Activated CD4-positive, CD25-positive, alpha-beta regulatory T cell treated with anti-CD3 and anti-CD28 coated beads, Interleukin-2, amount 50 U/mL, for 16 hours (primary cell): ENCODE measurements around the gene MIS18A.
"Not testable (repeated sequence)": the region's sequence is repeated elsewhere in the genome, so short reads cannot be mapped to it uniquely, and the experiment has no call there.

Experiments used
- DNase-seq: peaks from one replicate; pipeline ENCODE4 v3.0.0-alpha.2; 2020; ENCODE audit warnings: low read depth, low spot score

The MIS18A gene

DNA sequence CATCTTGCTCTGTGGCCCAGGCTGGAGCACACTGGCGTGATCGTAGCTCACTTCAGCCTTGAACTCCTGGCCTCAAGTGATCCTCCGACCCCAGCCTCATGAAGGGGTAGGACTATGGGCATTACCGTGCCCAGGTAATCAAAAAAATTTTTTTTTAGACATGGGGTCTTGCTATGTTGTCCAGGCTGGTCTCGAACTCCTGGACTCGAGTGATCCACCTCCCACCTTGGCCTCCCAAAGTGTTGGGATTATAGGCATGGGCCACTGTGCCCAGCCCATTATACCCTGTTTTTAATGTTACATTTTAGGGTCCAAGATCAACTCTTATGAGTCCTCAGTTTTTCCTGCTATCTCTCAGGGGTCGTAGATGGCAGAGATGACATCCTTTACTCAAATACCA is 26.1 kb upstream of the MIS18A start:
- DNase-seq, result no peak

DNA sequence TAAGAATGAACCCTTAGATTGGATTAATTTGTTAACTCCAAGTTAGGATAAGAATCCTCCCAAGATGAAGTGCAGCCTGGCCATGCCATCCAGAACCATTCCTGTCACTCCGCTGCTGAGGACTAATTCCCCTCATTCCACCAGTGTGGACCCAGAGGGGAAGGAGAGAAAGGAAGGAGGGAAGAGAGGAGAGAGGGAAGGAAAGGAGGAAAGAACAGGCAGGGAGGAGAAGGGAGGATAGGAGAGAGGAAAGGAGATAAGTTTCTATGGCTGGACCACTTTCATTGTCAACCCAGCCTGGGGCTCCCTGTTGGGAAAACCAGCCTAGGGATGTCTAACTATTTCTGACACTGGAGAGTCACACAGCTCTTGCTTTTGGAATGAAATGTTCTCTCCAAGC is 24.5 kb upstream of the MIS18A start:
- DNase-seq, result no peak

DNA sequence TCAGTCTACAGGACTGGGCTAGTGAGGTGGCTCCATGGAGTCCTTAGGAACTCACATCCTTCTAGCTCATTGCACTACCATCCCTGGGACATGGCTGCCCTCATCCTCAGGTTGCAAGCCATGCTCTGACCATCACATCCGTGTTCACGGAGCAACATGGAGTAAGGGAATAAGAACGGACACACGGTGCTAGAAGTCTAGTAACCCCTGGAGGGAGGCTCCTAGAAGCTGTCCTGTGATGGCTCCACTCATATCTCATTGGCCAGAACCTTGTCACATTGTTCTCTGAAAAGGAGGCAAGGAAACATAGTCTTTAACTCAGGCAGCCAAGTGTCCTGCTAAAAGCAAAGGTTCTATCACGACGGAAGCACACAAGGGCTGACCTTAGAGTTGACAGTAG is 23.7 kb upstream of the MIS18A start:
- no peak for DNase-seq

DNA sequence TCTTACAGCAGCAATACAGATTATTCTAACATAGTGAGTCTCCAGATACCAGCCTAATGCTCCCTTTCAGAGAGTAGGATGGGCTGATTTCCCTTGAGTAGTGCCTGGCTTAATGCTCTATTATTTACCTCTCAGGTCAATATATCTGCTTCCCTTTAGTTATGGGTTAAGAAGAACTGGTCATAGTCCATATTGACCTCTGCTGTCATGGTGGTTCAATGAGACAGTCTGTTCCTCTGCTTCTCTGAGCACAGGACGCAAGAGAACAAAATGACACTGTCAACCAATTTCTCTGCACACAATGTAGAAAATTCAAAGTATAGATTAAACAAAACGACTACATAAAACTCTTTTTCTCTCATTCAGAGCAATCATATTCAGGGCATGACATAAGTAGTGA is 22.7 kb upstream of the MIS18A start:
- DNase-seq, result no peak

DNA sequence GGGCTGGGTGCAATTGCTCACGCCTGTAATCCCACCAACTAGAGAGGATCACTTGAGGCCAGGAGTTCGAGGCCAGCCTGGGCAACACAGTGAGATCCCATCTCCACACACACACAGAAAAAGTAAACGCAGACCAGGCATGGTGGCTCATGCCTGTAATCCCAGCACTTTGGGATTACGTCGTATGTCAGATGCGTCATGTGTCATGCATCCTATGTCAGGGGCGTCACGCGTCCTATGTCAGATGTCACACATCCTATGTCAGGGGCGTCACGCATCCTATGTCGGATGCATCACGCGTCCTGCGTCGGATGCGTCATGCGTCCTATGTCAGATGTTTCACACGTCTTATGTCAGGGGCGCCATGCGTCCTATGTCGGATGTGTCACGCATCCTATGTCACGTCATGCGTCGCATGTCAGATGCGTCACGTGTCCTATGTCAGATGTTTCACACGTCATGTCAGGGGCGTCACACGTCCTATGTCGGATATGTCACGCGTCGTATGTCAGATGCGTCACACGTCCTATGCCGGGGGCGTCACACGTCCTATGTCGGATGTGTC is 21.4 kb upstream of the MIS18A start:
- no peak for DNase-seq

DNA sequence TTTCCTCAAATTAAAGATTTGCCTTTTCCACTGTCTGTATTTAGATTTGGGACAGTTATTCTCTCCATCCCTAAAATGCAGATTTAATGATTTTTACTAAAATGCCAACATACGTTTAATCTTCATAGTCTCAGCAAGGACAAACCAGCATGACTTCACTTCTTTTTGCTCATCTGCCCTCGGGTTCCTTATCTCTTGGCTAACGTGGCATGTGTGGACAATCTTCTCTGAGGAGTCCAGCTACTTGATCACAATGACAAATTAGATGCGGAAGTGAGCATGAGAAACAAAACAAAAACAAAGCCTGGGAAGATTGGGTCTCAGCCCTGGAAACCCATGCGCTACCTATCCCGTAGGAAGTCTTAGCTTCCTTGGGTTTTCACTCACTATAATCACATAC is 20.8 kb upstream of the MIS18A start:
- no peak for DNase-seq

DNA sequence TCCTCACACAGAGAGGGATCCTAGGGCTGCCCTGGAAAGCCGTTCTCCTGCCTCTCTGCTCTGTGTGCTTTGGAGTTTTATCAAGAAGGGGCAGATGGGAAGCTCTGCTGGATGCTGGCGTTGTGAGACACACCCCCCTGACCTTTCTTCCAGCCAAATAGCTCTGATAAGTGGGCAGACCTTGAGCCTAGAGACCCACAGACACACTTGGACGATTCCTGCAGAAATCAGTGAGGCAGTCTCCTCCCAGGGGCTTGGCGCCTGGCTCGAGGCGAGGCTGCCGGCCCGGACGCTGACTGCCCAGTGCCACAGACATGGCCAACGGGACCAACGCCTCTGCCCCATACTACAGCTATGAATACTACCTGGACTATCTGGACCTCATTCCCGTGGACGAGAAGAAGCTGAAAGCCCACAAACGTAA is 19.8 kb upstream of the MIS18A start, which contains the start of gene MRAP:
MRAP (plus strand) TSS at position 198 of the 424 bp plus-strand sequence; CDS start at position 315, 117 bp downstream.
- DNase-seq, result no peak

DNA sequence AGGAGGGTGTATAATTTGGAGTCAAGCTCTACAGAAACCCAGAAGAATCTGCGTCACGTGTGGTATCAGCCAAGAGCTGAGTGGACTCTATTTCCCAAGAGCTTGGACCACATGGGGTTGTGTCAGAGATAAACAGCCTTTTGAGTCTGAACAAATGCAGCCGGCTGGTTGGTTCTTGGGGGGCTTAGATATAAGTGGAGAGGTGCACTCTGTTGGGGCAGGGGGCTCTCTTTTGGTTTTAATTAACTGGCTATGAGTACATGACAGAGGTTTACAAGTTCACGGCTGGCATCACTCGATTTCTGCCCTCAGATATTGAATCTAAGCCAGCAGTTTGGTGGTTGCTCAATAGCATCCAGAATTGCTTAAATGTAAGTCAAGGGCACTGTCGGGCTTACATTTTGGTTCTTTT is 19.3 kb upstream of the MIS18A start:
- no peak for DNase-seq

DNA sequence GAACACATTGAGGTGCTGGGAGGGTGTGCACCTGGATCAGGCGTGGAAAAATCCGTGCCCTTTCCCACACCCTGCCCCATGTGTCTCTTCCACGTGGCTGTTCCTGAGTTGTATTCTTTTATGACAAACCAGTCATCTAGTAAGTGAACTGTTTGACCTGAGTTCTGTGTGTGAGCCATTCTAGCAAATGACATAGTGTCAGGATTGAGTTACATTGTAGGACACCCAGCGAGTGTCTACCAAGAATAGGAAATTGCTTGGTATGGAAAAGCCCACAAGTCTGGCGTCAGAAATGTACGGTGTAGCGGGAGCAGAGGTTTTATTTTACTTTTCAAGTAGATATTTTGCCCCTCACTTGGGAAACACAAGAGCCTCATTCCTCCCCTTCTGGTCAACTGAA is 18.6 kb upstream of the MIS18A start:
- DNase-seq, result no peak

DNA sequence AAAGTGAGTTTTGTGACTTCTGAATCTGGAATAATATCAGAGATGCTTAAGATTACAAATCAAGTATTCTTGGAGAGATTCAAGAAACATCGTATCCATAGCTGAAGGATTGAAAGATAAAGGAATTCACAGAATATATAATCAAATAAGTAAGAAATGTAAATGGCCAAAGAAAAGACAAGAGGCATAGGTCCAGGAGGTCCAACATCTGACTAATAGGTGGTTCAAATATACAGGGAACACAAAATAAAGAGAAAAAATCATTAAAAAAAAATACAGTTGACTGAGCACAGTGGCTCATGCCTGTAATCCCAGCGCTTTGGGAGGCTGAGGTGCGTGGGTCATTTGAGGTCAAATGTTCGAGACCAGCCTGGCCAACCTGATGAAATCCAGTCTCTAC is 6.6 kb upstream of the MIS18A start:
- DNase-seq, result no peak

DNA sequence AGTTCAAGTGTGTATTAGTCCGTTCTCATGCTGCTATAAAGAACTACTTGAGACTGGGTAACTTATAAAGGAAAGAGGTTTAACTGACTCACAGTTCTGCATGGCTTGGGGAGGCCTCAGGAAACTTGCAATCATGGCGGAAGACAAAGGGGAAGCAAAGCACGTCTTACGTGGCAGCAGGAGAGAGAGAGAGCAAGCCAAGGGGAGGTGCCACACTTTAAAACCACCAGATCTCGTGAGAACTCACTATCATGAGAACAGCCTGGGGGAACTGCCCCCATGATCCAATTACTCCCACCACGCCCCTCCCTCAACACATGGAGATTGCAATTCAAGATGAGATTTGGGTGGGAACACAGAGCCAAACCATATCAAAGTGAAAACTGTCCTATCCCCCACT is 4.1 kb upstream of the MIS18A start:
- no peak for DNase-seq

DNA sequence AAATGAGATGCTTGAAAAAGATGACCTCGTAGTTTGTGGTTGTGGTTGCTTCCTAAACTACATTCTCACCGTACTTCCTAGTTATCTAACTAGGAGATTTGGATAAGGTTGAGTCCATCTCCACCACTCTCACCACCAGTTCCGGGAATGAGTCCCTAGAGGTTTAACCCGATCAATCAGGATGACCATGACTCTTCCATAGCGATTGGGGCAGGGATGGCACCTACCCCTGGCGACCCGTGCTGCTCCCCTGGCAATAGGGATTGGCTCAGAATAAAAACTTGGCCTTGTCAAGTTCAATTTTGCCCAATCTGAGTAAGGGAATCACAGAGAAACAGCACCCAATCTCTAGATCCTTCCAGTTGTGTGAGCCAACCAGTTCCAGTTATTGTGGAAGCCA is 2.7 kb upstream of the MIS18A start:
- DNase-seq, result no peak

DNA sequence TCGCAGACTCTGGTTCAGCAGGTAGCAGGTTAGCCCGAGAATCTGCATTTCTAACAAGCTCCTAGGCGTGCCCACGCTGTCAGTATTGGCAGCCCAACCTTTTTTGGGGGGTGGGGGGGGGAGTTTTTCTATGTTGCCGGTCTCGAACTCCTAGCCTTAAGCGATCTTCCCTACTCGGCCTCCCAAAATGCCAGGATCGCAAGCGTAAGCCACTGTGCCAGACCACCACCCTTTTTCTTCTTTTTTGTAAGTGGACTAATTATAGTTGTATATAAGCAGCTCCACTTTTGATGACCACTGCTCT is 480 bp upstream of the MIS18A start:
- no peak for DNase-seq

DNA sequence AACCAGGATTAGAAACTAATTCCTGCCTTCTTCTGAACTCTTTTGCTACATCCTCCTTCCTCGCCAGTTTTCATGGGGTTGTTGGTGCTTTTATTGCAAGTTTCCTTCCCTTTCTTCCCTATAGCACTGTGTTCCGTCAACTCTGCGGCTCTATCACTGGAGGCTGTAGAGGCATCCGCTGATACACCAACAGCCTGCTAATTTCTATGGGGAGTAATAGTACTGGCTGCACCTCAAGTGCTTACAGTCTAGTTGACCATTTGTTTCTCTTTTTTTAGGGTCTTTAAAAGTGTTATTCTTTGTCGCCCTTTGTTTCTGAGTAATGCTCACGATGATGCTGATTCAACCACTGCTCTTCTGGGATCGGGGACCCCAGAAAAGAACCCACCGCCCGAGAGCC is 746 bp downstream of the MIS18A start:
- DNase-seq, result no peak

DNA sequence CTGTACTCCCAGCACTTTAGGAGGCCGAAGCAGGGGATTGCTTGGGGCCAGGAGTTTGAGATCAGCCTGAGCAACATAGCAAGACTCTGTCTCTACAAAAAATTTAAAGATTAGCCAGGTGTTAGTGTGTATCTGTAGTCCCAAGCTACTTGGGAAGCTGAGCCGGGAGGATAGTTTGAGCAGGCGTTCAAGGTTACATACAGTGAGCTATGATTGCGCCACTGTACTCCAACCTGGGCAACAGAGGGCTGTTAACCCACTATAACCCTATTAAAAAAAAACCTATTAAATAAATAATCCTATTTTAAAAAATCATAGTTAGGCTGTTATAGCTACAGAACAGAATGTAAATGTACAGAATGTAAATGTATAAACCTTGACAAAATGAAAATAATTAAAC is 2.2 kb downstream of the MIS18A start:
- no peak for DNase-seq

DNA sequence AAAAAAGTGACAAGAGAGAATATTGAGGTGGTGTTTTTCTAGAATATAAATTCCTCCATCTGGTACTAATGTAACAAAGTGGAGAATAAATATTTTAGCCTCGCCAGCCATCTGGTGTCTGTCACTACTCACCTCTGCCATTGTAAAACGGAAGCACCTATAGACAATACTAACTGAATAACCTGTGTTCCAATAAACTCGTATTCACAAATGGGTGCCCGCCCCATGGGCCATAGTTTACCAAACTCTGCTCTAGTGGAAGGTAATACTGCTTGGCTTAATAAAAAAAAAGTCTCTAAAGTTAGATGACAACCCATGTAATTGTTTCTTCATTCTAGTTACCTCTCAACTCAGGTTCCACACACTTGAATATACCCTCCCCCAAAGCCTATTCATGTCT is 8.1 kb downstream of the MIS18A start:
- DNase-seq, result no peak

DNA sequence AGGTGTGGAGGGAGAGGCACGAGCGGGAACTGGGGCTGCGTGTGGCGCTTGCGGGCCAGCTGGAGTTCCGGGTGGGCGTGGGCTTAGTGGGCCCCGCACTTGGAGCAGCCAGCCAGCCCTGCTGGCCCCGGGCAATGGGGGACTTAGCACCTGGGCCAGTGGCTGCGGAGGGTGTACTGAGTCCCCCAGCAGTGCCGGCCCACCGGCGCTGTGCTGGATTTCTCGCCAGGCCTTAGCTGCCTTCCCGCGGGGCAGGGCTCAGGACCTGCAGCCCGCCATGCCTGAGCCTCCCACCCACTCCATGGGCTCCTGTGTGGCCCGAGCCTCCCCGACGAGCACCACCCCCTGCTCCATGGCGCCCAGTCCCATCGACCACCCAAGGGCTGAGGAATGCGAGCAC is 13.5 kb downstream of the MIS18A start:
- not testable (repeated sequence) for DNase-seq

DNA sequence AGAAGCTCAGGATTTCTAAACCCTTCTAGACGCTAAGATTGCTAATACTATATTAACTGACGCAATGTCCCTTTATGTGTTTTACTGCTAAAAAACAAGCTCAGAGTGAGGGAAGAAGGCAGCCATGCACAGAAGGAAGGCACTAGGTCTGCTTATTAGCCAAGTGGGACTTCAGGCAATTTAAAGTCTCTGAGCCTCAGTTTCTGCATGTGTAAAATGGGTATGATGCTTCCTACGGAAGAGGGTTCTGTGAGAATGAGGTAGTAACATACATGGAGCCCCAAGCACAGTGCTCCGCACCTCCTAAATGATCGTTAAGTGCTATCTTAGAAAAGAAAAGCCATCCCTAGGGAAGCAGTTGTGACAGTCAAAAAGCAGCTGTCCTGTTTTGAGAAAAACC is 16.9 kb downstream of the MIS18A start:
- DNase-seq, result no peak

DNA sequence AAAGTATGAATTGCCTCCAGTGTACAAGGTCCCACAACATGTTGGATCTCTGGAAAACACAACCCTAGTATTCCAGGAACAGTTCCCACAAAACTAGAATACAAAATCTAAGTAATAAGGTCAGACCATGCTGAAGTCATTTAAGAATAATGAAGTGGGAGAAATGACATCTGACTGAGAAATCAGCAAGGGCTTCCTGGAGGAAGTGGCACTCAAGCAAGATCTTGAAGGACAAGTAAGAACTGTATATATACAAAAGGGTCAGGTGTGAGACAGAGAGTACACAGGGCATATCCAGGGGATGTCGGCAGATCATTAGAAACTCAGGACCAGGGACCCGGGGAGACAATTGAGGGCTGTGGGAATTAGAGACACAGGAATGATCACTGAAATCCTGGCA is 18.7 kb downstream of the MIS18A start:
- no peak for DNase-seq

DNA sequence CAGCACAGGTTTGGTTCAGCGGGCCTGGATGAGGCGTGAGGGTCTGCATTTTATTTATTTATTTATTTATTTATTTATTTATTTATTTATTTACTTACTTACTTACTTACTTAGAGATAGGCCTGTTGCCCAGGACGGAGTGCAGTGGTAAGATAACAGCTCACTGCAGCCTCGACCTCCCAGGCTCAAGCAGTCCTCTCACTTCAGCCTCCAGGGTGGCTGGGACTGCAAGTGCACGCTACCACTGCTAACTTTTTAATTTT is 20.1 kb downstream of the MIS18A start:
- not testable (repeated sequence) for DNase-seq

DNA sequence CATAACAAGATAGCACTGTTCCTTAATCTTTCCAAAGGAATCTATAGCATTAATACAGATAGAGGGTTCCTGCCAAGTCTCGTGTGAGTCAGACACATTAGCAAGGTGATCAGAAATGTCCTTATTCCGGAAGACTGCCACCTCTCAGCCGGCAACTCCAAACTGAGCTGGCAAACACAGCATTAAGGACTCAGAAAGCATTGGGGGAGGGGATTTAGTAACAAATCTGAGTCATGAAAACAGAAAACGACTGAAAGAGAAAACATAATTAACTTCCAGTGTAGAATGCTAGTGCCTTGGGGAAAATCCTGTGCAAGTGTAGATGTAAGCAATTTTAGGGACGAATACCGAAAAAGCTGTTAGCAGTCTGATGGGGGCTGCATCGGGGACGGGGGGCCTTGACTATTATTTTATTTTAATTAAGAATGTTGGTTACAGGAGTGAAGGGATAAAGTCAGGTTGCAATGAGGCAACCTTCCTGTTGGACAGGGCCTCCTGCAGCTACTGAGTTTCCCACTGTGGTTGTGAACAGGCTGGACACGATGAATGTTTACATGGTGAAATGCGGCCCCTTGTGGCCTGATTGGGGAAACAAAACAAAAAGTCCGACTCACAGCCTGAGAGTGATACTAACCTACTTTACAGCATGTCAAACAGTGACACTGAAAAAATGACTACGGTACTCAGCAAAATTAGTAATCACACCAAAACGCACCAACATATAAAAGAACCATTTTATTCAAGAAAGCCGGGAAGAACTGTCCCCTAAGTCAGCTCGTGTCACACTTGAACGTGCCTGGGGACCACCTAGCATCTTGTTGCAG is 20.7 kb downstream of the MIS18A start:
- no peak for DNase-seq

DNA sequence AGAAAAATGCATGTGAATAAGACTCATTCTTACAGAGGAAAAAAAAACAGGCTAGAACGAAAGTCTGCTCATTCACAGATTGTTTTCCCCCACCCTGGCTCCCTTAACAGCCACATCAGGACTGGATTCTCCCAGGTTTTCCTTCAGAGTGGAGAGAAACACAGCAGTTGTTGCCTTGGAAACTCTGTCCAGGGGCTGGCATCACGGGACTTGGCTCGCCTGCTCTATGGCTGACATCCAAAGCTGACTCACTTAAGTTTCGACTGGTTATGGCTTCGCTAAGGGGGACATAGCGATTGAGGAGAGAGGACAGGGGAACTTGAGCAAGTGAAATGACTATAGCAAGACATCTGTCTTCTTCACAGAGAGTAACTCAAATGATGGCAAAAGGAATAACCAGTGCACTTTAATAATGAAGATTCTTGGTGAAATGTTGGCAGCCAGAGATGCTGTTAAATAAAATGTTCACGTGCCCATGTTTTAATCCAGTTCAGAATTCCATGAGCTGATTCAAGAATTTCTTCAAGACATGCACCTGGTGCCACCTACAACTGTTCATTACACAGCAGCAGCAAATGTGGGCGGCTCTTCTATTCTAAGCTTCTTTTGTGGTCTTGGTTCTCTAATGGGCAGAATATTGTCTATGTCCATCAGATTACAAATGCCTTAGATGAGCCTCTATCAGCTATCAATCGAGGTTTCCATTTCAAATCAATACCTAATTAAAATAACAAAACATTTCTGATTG is 21.8 kb downstream of the MIS18A start:
- no peak for DNase-seq

DNA sequence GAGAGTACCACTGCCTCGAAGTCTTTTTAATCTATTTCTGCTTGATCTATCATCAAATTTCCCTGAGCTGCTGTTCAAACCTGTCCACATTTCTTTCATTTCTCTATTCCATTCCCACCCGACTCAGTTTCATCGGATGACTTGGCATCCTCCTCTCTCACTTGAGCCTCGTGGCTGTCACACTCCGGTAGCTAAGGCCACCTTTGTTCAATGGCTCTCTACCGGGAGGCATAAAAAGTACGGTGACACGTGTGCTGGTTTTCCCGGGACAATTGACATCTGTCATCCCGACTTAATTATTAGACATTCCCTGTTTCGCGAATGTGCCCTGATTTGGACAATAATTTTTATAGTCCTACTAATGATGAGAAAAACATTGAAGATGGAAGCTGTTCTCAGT is 22.6 kb downstream of the MIS18A start:
- no peak for DNase-seq
